K562 (cell line): ENCODE results near the gene TMEM205. TPM values are rescaled to one million over a fixed set of nuclear protein-coding genes. Genes with fewer than 3 reads are reported as not detected.
A peak's percentile ranks its signal among the peaks of the same experiment; 100 is the strongest.

Source experiments
- ATAC-seq: fragments of 200-7000 bp; cut with Tn5 transposase; 3 replicates; pipeline ENCODE4 v1.9.1; 2020; ENCODE audit warnings: moderate library complexity
- BruUV-seq: library from RNA; stranded (reverse); fragments of 400-500 nt; replicated peaks from 2 replicates; lab custom pipeline; 2021; lab: Mats Ljungman, UMichigan
- CTCF ChIA-PET: fragments of 300-600 bp; formaldehyde crosslinking; extraction: SDS; loops from one replicate; lab custom pipeline; 2021; ENCODE audit warnings: low intra/inter-chr PET ratio; lab: Yijun Ruan, JAX
- POLR2A ChIA-PET: fragments of 300-600, 350-650 bp; sonication (Branson Sonifier 250); formaldehyde crosslinking; extraction: SDS; loops from one replicate; lab custom pipeline; 2021; ENCODE audit warnings: antibody characterized with exemption, inconsistent platforms; lab: Yijun Ruan, JAX
- DNase-seq, 4 experiments: peaks; one replicate each; pipeline versions ENCODE4 v3.0.0 to v3.0.0-alpha.2; 2011 to 2018; ENCODE audit warnings: low spot score in 3 of 4, mixed read lengths in 3 of 4; ENCODE audit errors: extremely low read depth in 1 of 4
- FAIRE-seq: peaks from 2 replicates; lab custom pipeline; 2011; peaks lifted over from hg19 to GRCh38; lab: Jason Lieb, UNC
- H2AFZ ChIP-seq: 2 replicates; pipeline ENCODE4 v1.6.0; 2011; ENCODE audit warnings: low read depth, low read length, control low read depth, inconsistent platforms
- H3K27ac ChIP-seq: fragments of 200-600 bp; 3 replicates; pipeline ENCODE4 v1.8.0; 2011; ENCODE audit warnings: low read depth, mild to moderate bottlenecking, control low read depth, inconsistent platforms, low read length, moderate library complexity, mixed read lengths; ENCODE audit errors: extremely low read depth
- H3K27me3 ChIP-seq, 2 experiments: fragments of 300-600 bp in 1 of 2; 2 replicates in 1 of 2; 3 replicates in 1 of 2; pipeline versions ENCODE4 v1.6.0 to v1.8.0; 2011; ENCODE audit warnings: inconsistent platforms in 2 of 2, low read length in 2 of 2, mild to moderate bottlenecking in 1 of 2, mixed read lengths in 1 of 2, moderate library complexity in 1 of 2; ENCODE audit not compliant: control insufficient read depth in 2 of 2, insufficient read depth in 2 of 2
- H3K36me3 ChIP-seq: fragments of 300-600 bp; 3 replicates; pipeline ENCODE4 v1.8.0; 2011; ENCODE audit warnings: mild to moderate bottlenecking, low read length, inconsistent platforms; ENCODE audit not compliant: control insufficient read depth, insufficient read depth
- H3K4me1 ChIP-seq, 2 experiments: fragments of 200-600 bp in 1 of 2; replicated peaks in 1 of 2; 2 replicates in 1 of 2; 3 replicates in 1 of 2; pipeline versions ENCODE4 v1.5.1 to v1.8.0; 2011; ENCODE audit warnings: inconsistent platforms in 2 of 2, low read length in 2 of 2, mild to moderate bottlenecking in 1 of 2, mixed read lengths in 1 of 2, moderate library complexity in 1 of 2; ENCODE audit not compliant: control insufficient read depth in 2 of 2, insufficient read depth in 2 of 2
- H3K4me2 ChIP-seq: 2 replicates; pipeline ENCODE4 v1.6.1; 2011; ENCODE audit warnings: low read length, control low read depth, inconsistent platforms, mixed read lengths; ENCODE audit not compliant: insufficient read depth
- H3K4me3 ChIP-seq: fragments of 200-600 bp; sonication (generic), shearing (Covaris generic); 2 replicates; pipeline ENCODE4 v1.5.1; 2016; ENCODE audit warnings: control low read depth, inconsistent platforms
- H3K79me2 ChIP-seq: fragments of 200-600 bp; 3 replicates; pipeline ENCODE4 v1.8.0; 2011; ENCODE audit warnings: low read length, inconsistent platforms; ENCODE audit not compliant: control insufficient read depth, insufficient read depth
- H3K9ac ChIP-seq, 2 experiments: 2 replicates each; pipeline versions ENCODE4 v1.6.0 to v1.6.1; 2011; ENCODE audit warnings: low read depth in 2 of 2, low read length in 2 of 2, control low read depth in 1 of 2, inconsistent platforms in 1 of 2, mild to moderate bottlenecking in 1 of 2, mixed read lengths in 1 of 2; ENCODE audit not compliant: insufficient read depth in 1 of 2
- H3K9me1 ChIP-seq: one replicate; pipeline ENCODE4 v1.6.0; 2011; ENCODE audit warnings: inconsistent platforms, mild to moderate bottlenecking, low read length, moderate library complexity; ENCODE audit not compliant: control insufficient read depth, insufficient read depth
- H3K9me3 ChIP-seq: replicated peaks from 2 replicates; pipeline ENCODE4 v1.5.1; 2011; ENCODE audit warnings: low read depth, low read length, inconsistent platforms; ENCODE audit not compliant: control insufficient read depth, insufficient read depth
- H4K20me1 ChIP-seq: replicated peaks from 2 replicates; pipeline ENCODE4 v1.6.1; 2011; ENCODE audit warnings: low read length, inconsistent platforms, mixed read lengths; ENCODE audit not compliant: control insufficient read depth, insufficient read depth
- CREB1 ChIP-seq, 2 experiments: sonication (generic) in 1 of 2; formaldehyde crosslinking in 1 of 2; IDR thresholded peaks; 2 replicates each; pipeline versions ENCODE4 v1.6.1 to v1.8.0; 2012 to 2022; ENCODE audit warnings: inconsistent platforms in 1 of 2, mild to moderate bottlenecking in 1 of 2, missing genetic modification reagents in 1 of 2, moderate library complexity in 1 of 2
- E2F8 ChIP-seq: fragments of 450-650 bp; IDR thresholded peaks from 2 replicates; pipeline ENCODE4 v1.7.1; 2018; ENCODE audit warnings: mild to moderate bottlenecking, low read depth; ENCODE audit not compliant: partially characterized antibody
- EP400 ChIP-seq: fragments of 450-650 bp; IDR thresholded peaks from 2 replicates; pipeline ENCODE4 v1.6.1; 2017; ENCODE audit warnings: antibody characterized with exemption, mild to moderate bottlenecking, moderate library complexity
- KDM1A ChIP-seq, 2 experiments: fragments of 450-650 bp; IDR thresholded peaks; 2 replicates each; pipeline ENCODE4 v1.6.1; 2016; ENCODE audit warnings: mild to moderate bottlenecking in 2 of 2
- NELFE ChIP-seq: IDR thresholded peaks from 2 replicates; pipeline ENCODE4 v1.6.1; 2011; ENCODE audit warnings: mild to moderate bottlenecking; ENCODE audit not compliant: insufficient read depth, insufficient read length
- PHB ChIP-seq: fragments of 250-450 bp; sonication (Bioruptor Pico); IDR thresholded peaks from 2 replicates; pipeline ENCODE4 v1.5.0; 2021
- POLR3G ChIP-seq: IDR thresholded peaks from 2 replicates; pipeline ENCODE4 v1.6.1; 2011; ENCODE audit not compliant: insufficient read length, insufficient replicate concordance; ENCODE audit errors: extremely low read depth
- RBM25 ChIP-seq: fragments of 200-400 bp; formaldehyde crosslinking; IDR thresholded peaks from 2 replicates; pipeline ENCODE4 v1.6.1; 2018; ENCODE audit warnings: low read length, low read depth, moderate library complexity; ENCODE audit not compliant: severe bottlenecking
- ZNF316 ChIP-seq: fragments of 450-650 bp; IDR thresholded peaks from 2 replicates; pipeline ENCODE4 v1.6.1; 2016
- ZNF584 ChIP-seq: fragments of 200-800 bp; sonication (Bioruptor generic); IDR thresholded peaks from 2 replicates; pipeline ENCODE4 v1.6.1; 2016; ENCODE audit warnings: low read depth, mild to moderate bottlenecking, missing genetic modification characterization, missing compliant biosample characterization
- WGBS: fragments of 100-300 bp; shearing (Covaris generic); methylation state at CpG from one replicate; pipeline ENCODE4 v1.1.6; 2016; ENCODE audit warnings: low coverage, mixed read lengths; ENCODE audit not compliant: insufficient coverage; ENCODE audit errors: missing lambda C conversion rate; 5-methylcytosine and 5-hydroxymethylcytosine counted together
- in situ Hi-C: fragments of 300-500 bp; cut with MboI; formaldehyde crosslinking; loops from 4 replicates; pipeline ENCODE4 v1.15.0; 2018; ENCODE audit warnings: inconsistent platforms, mixed read lengths
- intact Hi-C: fragments of 100-400 bp; cut with micrococcal nuclease; formaldehyde crosslinking; loops from 2 replicates; pipeline ENCODE4 v1.14.2; 2022
- polyA plus RNA-seq, 8 experiments: library from polyadenylated mRNA; depleted of rRNA in 4 of 8; stranded (reverse) in 5 of 8; unstranded in 3 of 8; fragments of >200 nt; fragmentation: Nextera tagmentation in 2 of 8; fragmentation: Illumina TruSeq in 1 of 8; extraction: Ambion mirVana in 2 of 8; extraction: Trizol in 1 of 8; gene quantifications; 2 replicates each; pipeline versions ENCODE4 v1.2.1 to v1.2.3, GENCODE V29; 2011 to 2014; ENCODE audit warnings: inconsistent platforms in 1 of 8, missing spikeins in 1 of 8
- total RNA-seq, 7 experiments: library from RNA; depleted of rRNA in 6 of 7; stranded (reverse); fragments of >200 nt in 6 of 7; fragmentation: Illumina TruSeq in 2 of 7; extraction: Trizol in 2 of 7; gene quantifications; 2 replicates each; pipeline versions ENCODE4 v1.2.1 to v1.2.3, GENCODE V29; 2011 to 2021; ENCODE audit warnings: low replicate concordance in 1 of 7
- TF ChIP-seq, protein P1 (sequence below): fragments of 250-450 bp; sonication (Bioruptor Pico); IDR thresholded peaks from 2 replicates; pipeline ENCODE4 v1.4.0; 2020; ENCODE audit warnings: mild to moderate bottlenecking, moderate library complexity
- TF ChIP-seq, protein P2 (sequence below): sonication (generic); formaldehyde crosslinking; IDR thresholded peaks from 2 replicates; pipeline ENCODE4 v1.8.0; 2022; ENCODE audit warnings: mild to moderate bottlenecking, missing genetic modification reagents

Gene TMEM205
- total and polyA plus RNA-seq, 9 of the 15 experiments (the other 6 are each of a cell fraction or from before 2014, with no cell fraction given) = 21.3 to 81.5 (median 44.1) TPM

- Histone ChIP-seq H3K9ac (0 out of 4 replicates have a peak overlapping the region, but pooled peaks of 1 of the 2 experiments have one; percentile 43), H3K4me1 (peaks cover 30 to 67% of the 10 kb centered on the region in 2 experiments; a peak in 4 of 5 replicates), H3K36me3 (no peaks in the 10 kb centered on the region; the same call in 2 of the 3 replicates), H3K9me3 (no peaks in the 10 kb centered on the region), H3K4me3 (no peak overlapping the region), H4K20me1 (no peaks in the 10 kb centered on the region), H3K4me2 (no peak overlapping the region)
- 64% methylated on average over 10 of the region's 11 CpGs for WGBS
- TF ChIP-seq NELFE = no peak
- TF ChIP-seq POLR3G = no peak
- TF ChIP-seq E2F8 = no peak
- TF ChIP-seq, protein P1, sequence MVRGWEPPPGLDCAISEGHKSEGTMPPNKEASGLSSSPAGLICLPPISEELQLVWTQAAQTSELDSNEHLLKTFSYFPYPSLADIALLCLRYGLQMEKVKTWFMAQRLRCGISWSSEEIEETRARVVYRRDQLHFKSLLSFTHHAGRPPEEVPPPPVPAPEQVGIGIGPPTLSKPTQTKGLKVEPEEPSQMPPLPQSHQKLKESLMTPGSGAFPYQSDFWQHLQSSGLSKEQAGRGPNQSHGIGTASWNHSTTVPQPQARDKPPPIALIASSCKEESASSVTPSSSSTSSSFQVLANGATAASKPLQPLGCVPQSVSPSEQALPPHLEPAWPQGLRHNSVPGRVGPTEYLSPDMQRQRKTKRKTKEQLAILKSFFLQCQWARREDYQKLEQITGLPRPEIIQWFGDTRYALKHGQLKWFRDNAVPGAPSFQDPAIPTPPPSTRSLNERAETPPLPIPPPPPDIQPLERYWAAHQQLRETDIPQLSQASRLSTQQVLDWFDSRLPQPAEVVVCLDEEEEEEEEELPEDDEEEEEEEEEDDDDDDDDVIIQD (CRISPR knock-in tag) = no peak
- TF ChIP-seq, protein P2, sequence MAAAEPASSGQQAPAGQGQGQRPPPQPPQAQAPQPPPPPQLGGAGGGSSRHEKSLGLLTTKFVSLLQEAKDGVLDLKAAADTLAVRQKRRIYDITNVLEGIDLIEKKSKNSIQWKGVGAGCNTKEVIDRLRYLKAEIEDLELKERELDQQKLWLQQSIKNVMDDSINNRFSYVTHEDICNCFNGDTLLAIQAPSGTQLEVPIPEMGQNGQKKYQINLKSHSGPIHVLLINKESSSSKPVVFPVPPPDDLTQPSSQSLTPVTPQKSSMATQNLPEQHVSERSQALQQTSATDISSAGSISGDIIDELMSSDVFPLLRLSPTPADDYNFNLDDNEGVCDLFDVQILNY (CRISPR knock-in tag) = no peak
- no peak for TF ChIP-seq PHB (CRISPR knock-in tag)
- no peak for TF ChIP-seq ZNF584 (CRISPR knock-in tag)
- no peak for TF ChIP-seq ZNF316
- peak; percentile 27 for TF ChIP-seq RBM25
- TF ChIP-seq CREB1 (IDR thresholded peaks at IDR 0.05) = no peak
- 0 out of 2 replicates have a peak, but pooled peaks have one; percentile 21 for TF ChIP-seq CREB1 (CRISPR knock-in tag; IDR thresholded peaks at IDR 0.05)
- no peak for TF ChIP-seq EP400
- 0 out of 4 replicates have a peak, but pooled peaks of 1 of the 2 experiments have one; percentile 17 for TF ChIP-seq KDM1A (IDR thresholded peaks at IDR 0.05)
- TF ChIP-seq, all 486 proteins: peak for 3
- peaks cover 3% of the 10 kb centered on the region for H3K9me1 ChIP-seq
- intact Hi-C loops (no loop called here), in situ Hi-C loops (no loop called here)
- no peak overlapping the region for H2AFZ ChIP-seq
- no peaks in the 10 kb centered on the region for H3K27me3 ChIP-seq
- FAIRE-seq = no peak
- ChIA-PET POLR2A (no interaction called here), CTCF (no interaction called here)
- no peak overlapping the region for H3K27ac ChIP-seq
- peak in 1 of 4 experiments; percentile 7 for DNase-seq
- peaks cover 6% of the 10 kb centered on the region; the same call in 1 of the 3 replicates for H3K79me2 ChIP-seq
- BruUV-seq = no TSS peak
- no peak for ATAC-seq
Observed at GRCh38 chr19:11356676-11357550, 10.8 kb upstream of the TMEM205 start.
